IMR-90 (cell line): ENCODE data around the gene UXS1. TPM values are rescaled to one million over a fixed set of nuclear protein-coding genes. Genes with fewer than 3 reads are reported as not detected.

Source experiments
- ATAC-seq: fragments of 200-7000 bp; cut with Tn5 transposase; 2 replicates; pipeline ENCODE4 v1.9.1; 2020; ENCODE audit warnings: low read depth, mild to moderate bottlenecking, moderate library complexity
- BruUV-seq: library from RNA; stranded (reverse); fragments of 400-500 nt; replicated peaks from 2 replicates; lab custom pipeline; 2021; lab: Mats Ljungman, UMichigan
- CTCF ChIA-PET: fragments of 300-600 bp; formaldehyde crosslinking; extraction: SDS; loops from one replicate; lab custom pipeline; 2021; ENCODE audit warnings: antibody characterized with exemption; lab: Yijun Ruan, JAX
- POLR2A ChIA-PET: fragments of 300-600 bp; sonication (Branson Sonifier 250); formaldehyde crosslinking; loops from one replicate; lab custom pipeline; 2022; ENCODE audit warnings: antibody characterized with exemption; ENCODE audit not compliant: unreplicated experiment; lab: Charles Lee
- DNase-seq: peaks from one replicate; pipeline ENCODE4 v3.0.0; 2013
- H2AFZ ChIP-seq: replicated peaks from 2 replicates; pipeline ENCODE3; 2013; ENCODE audit warnings: low read length, mild to moderate bottlenecking; ENCODE audit not compliant: poor library complexity
- H2AK5ac ChIP-seq: 2 replicates; pipeline ENCODE4 v1.6.1; 2013; ENCODE audit warnings: low read depth, low read length, inconsistent platforms
- H2AK9ac ChIP-seq: replicated peaks from 2 replicates; pipeline ENCODE3; 2013; ENCODE audit warnings: mild to moderate bottlenecking, low read depth, low read length, moderate library complexity; ENCODE audit not compliant: poor library complexity
- H2BK120ac ChIP-seq: 2 replicates; pipeline ENCODE4 v1.6.1; 2013; ENCODE audit warnings: low read depth, low read length, inconsistent platforms
- H2BK15ac ChIP-seq: 3 replicates; pipeline ENCODE4 v1.6.1; 2013; ENCODE audit warnings: low read depth, low read length, inconsistent platforms
- H2BK20ac ChIP-seq: 2 replicates; pipeline ENCODE4 v1.6.1; 2013; ENCODE audit warnings: low read depth, mild to moderate bottlenecking, inconsistent platforms, low read length, moderate library complexity
- H2BK5ac ChIP-seq: 2 replicates; pipeline ENCODE4 v1.6.1; 2013; ENCODE audit warnings: mild to moderate bottlenecking, low read depth, low read length, inconsistent platforms; ENCODE audit not compliant: poor library complexity, severe bottlenecking
- H3K14ac ChIP-seq: replicated peaks from 2 replicates; pipeline ENCODE4 v1.6.1; 2013; ENCODE audit warnings: low read depth, low read length, inconsistent platforms
- H3K18ac ChIP-seq: 2 replicates; pipeline ENCODE4 v1.6.1; 2013; ENCODE audit warnings: low read depth, low read length, control low read depth
- H3K23ac ChIP-seq: 2 replicates; pipeline ENCODE4 v1.6.1; 2013; ENCODE audit warnings: low read depth, low read length, inconsistent platforms
- H3K27ac ChIP-seq: 2 replicates; pipeline ENCODE4 v1.5.1; 2013; ENCODE audit warnings: mild to moderate bottlenecking, control low read depth, low read length; ENCODE audit not compliant: insufficient read depth
- H3K27me3 ChIP-seq: 2 replicates; pipeline ENCODE4 v1.6.1; 2013; ENCODE audit warnings: low read length; ENCODE audit not compliant: control insufficient read depth, insufficient read depth
- H3K36me3 ChIP-seq: 2 replicates; pipeline ENCODE4 v1.6.1; 2013; ENCODE audit warnings: low read length, mixed read lengths; ENCODE audit not compliant: control insufficient read depth, insufficient read depth
- H3K4ac ChIP-seq: 2 replicates; pipeline ENCODE4 v1.6.1; 2013; ENCODE audit warnings: low read depth, low read length, inconsistent platforms
- H3K4me1 ChIP-seq: 2 replicates; pipeline ENCODE4 v1.6.1; 2013; ENCODE audit warnings: low read length, mixed read lengths; ENCODE audit not compliant: control insufficient read depth, insufficient read depth
- H3K4me2 ChIP-seq: 2 replicates; pipeline ENCODE4 v1.6.1; 2013; ENCODE audit warnings: low read depth, mild to moderate bottlenecking, control low read depth, low read length, moderate library complexity
- H3K4me3 ChIP-seq: 2 replicates; pipeline ENCODE4 v1.5.1; 2013; ENCODE audit warnings: low read depth, mild to moderate bottlenecking, control low read depth, low read length, moderate library complexity; ENCODE audit not compliant: insufficient read depth
- H3K56ac ChIP-seq: 2 replicates; pipeline ENCODE4 v1.6.1; 2013; ENCODE audit warnings: low read length, inconsistent platforms; ENCODE audit not compliant: insufficient read depth; ENCODE audit errors: extremely low read depth
- H3K79me1 ChIP-seq, 2 experiments: 2 replicates each; pipeline ENCODE4 v1.6.1; 2013; ENCODE audit warnings: low read length in 2 of 2, inconsistent platforms in 1 of 2, low read depth in 1 of 2
- H3K9ac ChIP-seq: 2 replicates; pipeline ENCODE4 v1.6.1; 2013; ENCODE audit warnings: low read depth, low read length, control low read depth
- H3K9me1 ChIP-seq: 2 replicates; pipeline ENCODE4 v1.6.1; 2013; ENCODE audit warnings: low read length, inconsistent platforms; ENCODE audit not compliant: insufficient read depth
- H3K9me3 ChIP-seq: 2 replicates; pipeline ENCODE4 v1.6.1; 2013; ENCODE audit warnings: low read length; ENCODE audit not compliant: control insufficient read depth, insufficient read depth
- H4K20me1 ChIP-seq: 2 replicates; pipeline ENCODE4 v1.6.1; 2013; ENCODE audit warnings: low read length, inconsistent platforms; ENCODE audit not compliant: insufficient read depth
- H4K5ac ChIP-seq: 2 replicates; pipeline ENCODE4 v1.6.1; 2013; ENCODE audit warnings: mild to moderate bottlenecking, low read depth, low read length, control low read depth
- H4K8ac ChIP-seq, 2 experiments: 2 replicates each; pipeline ENCODE4 v1.6.1; 2013; ENCODE audit warnings: low read depth in 2 of 2, low read length in 2 of 2, control low read depth in 1 of 2, inconsistent platforms in 1 of 2
- H4K91ac ChIP-seq: 2 replicates; pipeline ENCODE4 v1.6.1; 2013; ENCODE audit warnings: low read depth, low read length, inconsistent platforms; ENCODE audit not compliant: insufficient read depth
- BHLHE40 ChIP-seq: fragments of 150-350 bp; IDR thresholded peaks from 2 replicates; pipeline ENCODE4 v1.6.1; 2016; ENCODE audit warnings: mild to moderate bottlenecking, low read depth, low read length
- CEBPB ChIP-seq: IDR thresholded peaks from 2 replicates; pipeline ENCODE4 v1.6.1; 2012; ENCODE audit warnings: low read depth, low read length, improper control_type of control experiment
- CHD1 ChIP-seq: IDR thresholded peaks from 2 replicates; pipeline ENCODE4 v1.6.1; 2012; ENCODE audit warnings: low read depth, low read length, improper control_type of control experiment
- FOS ChIP-seq: fragments of 150-350 bp; IDR thresholded peaks from 2 replicates; pipeline ENCODE4 v1.6.1; 2016; ENCODE audit warnings: low read depth, low read length
- MAFK ChIP-seq: IDR thresholded peaks from 2 replicates; pipeline ENCODE4 v1.6.1; 2012; ENCODE audit warnings: low read depth, low read length, improper control_type of control experiment
- MAZ ChIP-seq: IDR thresholded peaks from 2 replicates; pipeline ENCODE4 v1.6.1; 2012; ENCODE audit warnings: low read depth, mild to moderate bottlenecking, low read length, improper control_type of control experiment, moderate library complexity, borderline replicate concordance
- MXI1 ChIP-seq: IDR thresholded peaks from 2 replicates; pipeline ENCODE4 v1.6.1; 2012; ENCODE audit warnings: low read depth, mild to moderate bottlenecking, low read length, moderate library complexity, borderline replicate concordance
- POLR2A ChIP-seq: IDR thresholded peaks from 2 replicates; pipeline ENCODE4 v1.6.1; 2012; ENCODE audit warnings: mild to moderate bottlenecking, low read depth, low read length
- RAD21 ChIP-seq: IDR thresholded peaks from 2 replicates; pipeline ENCODE4 v1.6.1; 2012; ENCODE audit warnings: low read length, improper control_type of control experiment
- RCOR1 ChIP-seq: IDR thresholded peaks from 2 replicates; pipeline ENCODE4 v1.6.1; 2012; ENCODE audit warnings: mild to moderate bottlenecking, low read length, improper control_type of control experiment; ENCODE audit not compliant: insufficient replicate concordance
- RFX5 ChIP-seq: IDR thresholded peaks from 2 replicates; pipeline ENCODE4 v1.8.0; 2012; ENCODE audit warnings: low read depth, mild to moderate bottlenecking, low read length, moderate library complexity
- WGBS, 2 experiments: methylation state at CpG; one replicate each; pipeline versions ENCODE4 v1.1.5 to v1.1.7; 2013; ENCODE audit warnings: missing lambda C conversion rate in 2 of 2; ENCODE audit not compliant: insufficient read length in 1 of 2; ENCODE audit errors: extremely low coverage in 2 of 2; 5-methylcytosine and 5-hydroxymethylcytosine counted together
- dilution Hi-C: fragments of 300-500 bp; cut with HindIII; formaldehyde crosslinking; loops from one replicate; pipeline ENCODE4 v1.14.3; 2018; ENCODE audit warnings: low sequenced_read_pairs; ENCODE audit not compliant: unreplicated experiment
- in situ Hi-C: fragments of 300-500 bp; cut with MboI; formaldehyde crosslinking; loops from 3 replicates; pipeline ENCODE4 v1.14.3; 2019; ENCODE audit warnings: low sequenced_read_pairs, inconsistent platforms, mixed read lengths
- intact Hi-C: fragments of 100-400 bp; cut with micrococcal nuclease; formaldehyde crosslinking; loops from 2 replicates; pipeline ENCODE4 v1.10.0; 2022
- polyA plus RNA-seq, 3 experiments: library from polyadenylated mRNA; depleted of rRNA; stranded (reverse); fragments of >200 nt; gene quantifications; 2 replicates each; pipeline ENCODE4 v1.2.3, GENCODE V29; 2012; ENCODE audit warnings: low replicate concordance in 1 of 3
- total RNA-seq: library from RNA; depleted of rRNA; stranded (reverse); fragments of >200 nt; gene quantifications from 2 replicates; pipeline ENCODE4 v1.2.3, GENCODE V29; 2012
- TF ChIP-seq, protein P1 (sequence below): fragments of 150-350 bp; IDR thresholded peaks from 2 replicates; pipeline ENCODE4 v1.6.1; 2016; ENCODE audit warnings: low read depth, mild to moderate bottlenecking, low read length, moderate library complexity, borderline replicate concordance
- TF ChIP-seq, protein P2 (sequence below): conservative IDR thresholded peaks from 2 replicates; pipeline ENCODE4 v1.5.1; 2012; ENCODE audit warnings: mild to moderate bottlenecking, low read depth, low read length, improper control_type of control experiment

UXS1 gene
- total and polyA plus RNA-seq, 2 of the 4 experiments (the other 2 are of a cell fraction): 33.7 to 54.3 TPM

DNA sequence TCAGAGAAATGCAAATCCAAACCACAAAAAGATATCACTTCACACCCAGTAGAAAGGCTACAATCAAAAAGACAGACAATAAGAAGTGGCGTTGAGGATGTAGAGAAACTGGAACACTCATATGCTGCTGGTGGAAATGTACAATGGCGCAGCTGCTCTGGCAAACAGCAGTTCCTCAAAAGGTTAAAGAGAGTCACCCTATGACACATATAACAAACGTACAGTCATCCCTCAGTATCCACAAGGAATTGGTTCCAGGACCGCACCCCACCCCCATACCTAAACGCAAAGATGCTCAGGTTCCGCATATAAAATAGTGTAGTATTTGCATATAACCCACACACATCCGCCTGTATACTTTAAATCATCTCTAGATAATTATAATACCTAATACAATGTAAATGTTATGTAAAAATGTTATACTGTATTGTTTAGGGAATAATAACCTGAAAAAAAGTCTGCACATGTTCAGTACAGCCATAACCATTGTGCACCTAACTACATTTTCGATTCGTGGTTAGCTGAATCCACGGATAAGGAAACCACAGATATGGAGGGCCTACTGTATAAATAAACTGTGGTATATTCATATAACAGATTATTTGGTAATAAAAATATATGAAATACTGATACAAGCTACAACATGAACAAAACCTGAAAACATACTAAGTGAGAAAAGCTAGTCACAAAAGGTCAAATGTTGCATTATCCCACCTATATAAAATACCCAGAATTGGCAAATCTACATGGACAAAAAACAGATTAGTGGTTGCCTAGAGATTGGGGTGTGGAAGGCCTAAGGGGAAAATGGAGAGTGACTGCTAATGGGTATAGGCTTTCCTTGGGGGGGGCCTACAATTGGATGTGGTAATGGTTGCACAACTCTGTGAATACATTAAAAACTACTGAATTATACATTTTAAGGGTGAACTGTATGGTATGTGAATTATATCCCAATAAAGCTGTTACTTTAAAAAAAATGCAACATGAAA is 37.5 kb downstream of the UXS1 start (continued):
- TF ChIP-seq MAZ: no peak

DNA sequence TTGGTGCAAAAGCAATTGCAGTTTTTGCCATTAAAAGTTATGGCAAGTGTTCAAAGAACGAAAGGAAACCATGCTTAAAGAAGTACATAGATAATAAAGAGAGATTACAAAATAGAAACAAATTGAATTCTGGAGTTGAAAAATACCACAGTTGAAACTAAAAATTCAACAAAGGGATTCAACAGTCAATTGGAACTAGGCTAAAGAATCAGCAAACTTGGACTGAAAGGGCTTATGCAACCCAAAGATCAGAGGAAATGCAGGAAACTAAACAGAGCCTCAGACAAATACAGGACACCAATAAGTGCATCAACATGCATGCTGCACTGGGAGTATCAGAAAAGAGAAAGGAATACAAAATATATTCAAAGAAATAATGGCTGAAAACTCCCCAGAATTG is 40.3 kb downstream of the UXS1 start:
- ATAC-seq: no peak
- ChIA-PET CTCF (no interaction called here), POLR2A (no interaction called here)
- Histone ChIP-seq H3K9me3 (peaks cover 9% of the 10 kb centered on the region), H2AK5ac (no peak overlapping the region), H3K36me3 (peaks cover 5% of the 10 kb centered on the region), H4K91ac (no peak overlapping the region), H3K4me1 (no peaks in the 10 kb centered on the region), H3K4ac (no peak overlapping the region), H2AFZ (no peak overlapping the region), H3K18ac (no peak overlapping the region), H2AK9ac (no peak overlapping the region), H3K27me3 (no peaks in the 10 kb centered on the region), H3K56ac (no peak overlapping the region), H3K79me1 (no peaks in the 10 kb centered on the region; a peak in 1 of 4 replicates), H2BK5ac (no peak overlapping the region), H4K20me1 (no peaks in the 10 kb centered on the region), H4K8ac (no peak overlapping the region), H2BK20ac (no peak overlapping the region), H4K5ac (no peak overlapping the region), H3K4me3 (no peak overlapping the region), H3K4me2 (no peak overlapping the region), H3K9ac (no peak overlapping the region), H2BK15ac (no peak overlapping the region), H3K27ac (no peak overlapping the region), H2BK120ac (no peak overlapping the region), H3K9me1 (no peaks in the 10 kb centered on the region; the same call in 1 of the 2 replicates), H3K14ac (no peak overlapping the region), H3K23ac (no peak overlapping the region)
- in situ Hi-C loops: no loop called here
- WGBS, 2 experiments: no CpG with 5 or more reads among the region's 1 CpG
- dilution Hi-C loops: no loop called here
- intact Hi-C loops: no loop called here
- BruUV-seq: no TSS peak
- TF ChIP-seq CEBPB: no peak
- TF ChIP-seq, protein P1, sequence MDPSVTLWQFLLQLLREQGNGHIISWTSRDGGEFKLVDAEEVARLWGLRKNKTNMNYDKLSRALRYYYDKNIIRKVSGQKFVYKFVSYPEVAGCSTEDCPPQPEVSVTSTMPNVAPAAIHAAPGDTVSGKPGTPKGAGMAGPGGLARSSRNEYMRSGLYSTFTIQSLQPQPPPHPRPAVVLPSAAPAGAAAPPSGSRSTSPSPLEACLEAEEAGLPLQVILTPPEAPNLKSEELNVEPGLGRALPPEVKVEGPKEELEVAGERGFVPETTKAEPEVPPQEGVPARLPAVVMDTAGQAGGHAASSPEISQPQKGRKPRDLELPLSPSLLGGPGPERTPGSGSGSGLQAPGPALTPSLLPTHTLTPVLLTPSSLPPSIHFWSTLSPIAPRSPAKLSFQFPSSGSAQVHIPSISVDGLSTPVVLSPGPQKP: no peak
- TF ChIP-seq, protein P2, sequence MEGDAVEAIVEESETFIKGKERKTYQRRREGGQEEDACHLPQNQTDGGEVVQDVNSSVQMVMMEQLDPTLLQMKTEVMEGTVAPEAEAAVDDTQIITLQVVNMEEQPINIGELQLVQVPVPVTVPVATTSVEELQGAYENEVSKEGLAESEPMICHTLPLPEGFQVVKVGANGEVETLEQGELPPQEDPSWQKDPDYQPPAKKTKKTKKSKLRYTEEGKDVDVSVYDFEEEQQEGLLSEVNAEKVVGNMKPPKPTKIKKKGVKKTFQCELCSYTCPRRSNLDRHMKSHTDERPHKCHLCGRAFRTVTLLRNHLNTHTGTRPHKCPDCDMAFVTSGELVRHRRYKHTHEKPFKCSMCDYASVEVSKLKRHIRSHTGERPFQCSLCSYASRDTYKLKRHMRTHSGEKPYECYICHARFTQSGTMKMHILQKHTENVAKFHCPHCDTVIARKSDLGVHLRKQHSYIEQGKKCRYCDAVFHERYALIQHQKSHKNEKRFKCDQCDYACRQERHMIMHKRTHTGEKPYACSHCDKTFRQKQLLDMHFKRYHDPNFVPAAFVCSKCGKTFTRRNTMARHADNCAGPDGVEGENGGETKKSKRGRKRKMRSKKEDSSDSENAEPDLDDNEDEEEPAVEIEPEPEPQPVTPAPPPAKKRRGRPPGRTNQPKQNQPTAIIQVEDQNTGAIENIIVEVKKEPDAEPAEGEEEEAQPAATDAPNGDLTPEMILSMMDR: no peak
- no peak for TF ChIP-seq POLR2A
- no peak for TF ChIP-seq FOS
- TF ChIP-seq CHD1: no peak
- TF ChIP-seq RFX5: no peak
- TF ChIP-seq MXI1: no peak
- TF ChIP-seq RCOR1: no peak
- no peak for TF ChIP-seq MAFK
- no peak for TF ChIP-seq MAZ
- no peak for TF ChIP-seq BHLHE40
- TF ChIP-seq RAD21: no peak
- DNase-seq: no peak
